K562 (cell line): ENCODE results near the gene CYYR1. TPM values are rescaled to one million over a fixed set of nuclear protein-coding genes. Genes with fewer than 3 reads are reported as not detected.

ENCODE experiments used
- ATAC-seq: fragments of 200-7000 bp; cut with Tn5 transposase; 3 replicates; pipeline ENCODE4 v1.9.1; 2020; ENCODE audit warnings: moderate library complexity
- BruUV-seq: library from RNA; stranded (reverse); fragments of 400-500 nt; replicated peaks from 2 replicates; lab custom pipeline; 2021; lab: Mats Ljungman, UMichigan
- CTCF ChIA-PET: fragments of 300-600 bp; formaldehyde crosslinking; extraction: SDS; loops from one replicate; lab custom pipeline; 2021; ENCODE audit warnings: low intra/inter-chr PET ratio; lab: Yijun Ruan, JAX
- POLR2A ChIA-PET: fragments of 300-600, 350-650 bp; sonication (Branson Sonifier 250); formaldehyde crosslinking; extraction: SDS; loops from one replicate; lab custom pipeline; 2021; ENCODE audit warnings: antibody characterized with exemption, inconsistent platforms; lab: Yijun Ruan, JAX
- DNase-seq, 4 experiments: peaks; one replicate each; pipeline versions ENCODE4 v3.0.0 to v3.0.0-alpha.2; 2011 to 2018; ENCODE audit warnings: low spot score in 3 of 4, mixed read lengths in 3 of 4; ENCODE audit errors: extremely low read depth in 1 of 4
- FAIRE-seq: peaks from 2 replicates; lab custom pipeline; 2011; peaks lifted over from hg19 to GRCh38; lab: Jason Lieb, UNC
- H2AFZ ChIP-seq: 2 replicates; pipeline ENCODE4 v1.6.0; 2011; ENCODE audit warnings: low read depth, low read length, control low read depth, inconsistent platforms
- H3K27ac ChIP-seq: fragments of 200-600 bp; 3 replicates; pipeline ENCODE4 v1.8.0; 2011; ENCODE audit warnings: low read depth, mild to moderate bottlenecking, control low read depth, inconsistent platforms, low read length, moderate library complexity, mixed read lengths; ENCODE audit errors: extremely low read depth
- H3K27me3 ChIP-seq, 2 experiments: fragments of 300-600 bp in 1 of 2; 2 replicates in 1 of 2; 3 replicates in 1 of 2; pipeline versions ENCODE4 v1.6.0 to v1.8.0; 2011; ENCODE audit warnings: inconsistent platforms in 2 of 2, low read length in 2 of 2, mild to moderate bottlenecking in 1 of 2, mixed read lengths in 1 of 2, moderate library complexity in 1 of 2; ENCODE audit not compliant: control insufficient read depth in 2 of 2, insufficient read depth in 2 of 2
- H3K36me3 ChIP-seq: fragments of 300-600 bp; 3 replicates; pipeline ENCODE4 v1.8.0; 2011; ENCODE audit warnings: mild to moderate bottlenecking, low read length, inconsistent platforms; ENCODE audit not compliant: control insufficient read depth, insufficient read depth
- H3K4me1 ChIP-seq, 2 experiments: fragments of 200-600 bp in 1 of 2; replicated peaks in 1 of 2; 2 replicates in 1 of 2; 3 replicates in 1 of 2; pipeline versions ENCODE4 v1.5.1 to v1.8.0; 2011; ENCODE audit warnings: inconsistent platforms in 2 of 2, low read length in 2 of 2, mild to moderate bottlenecking in 1 of 2, mixed read lengths in 1 of 2, moderate library complexity in 1 of 2; ENCODE audit not compliant: control insufficient read depth in 2 of 2, insufficient read depth in 2 of 2
- H3K4me2 ChIP-seq: 2 replicates; pipeline ENCODE4 v1.6.1; 2011; ENCODE audit warnings: low read length, control low read depth, inconsistent platforms, mixed read lengths; ENCODE audit not compliant: insufficient read depth
- H3K4me3 ChIP-seq: fragments of 200-600 bp; sonication (generic), shearing (Covaris generic); 2 replicates; pipeline ENCODE4 v1.5.1; 2016; ENCODE audit warnings: control low read depth, inconsistent platforms
- H3K79me2 ChIP-seq: fragments of 200-600 bp; 3 replicates; pipeline ENCODE4 v1.8.0; 2011; ENCODE audit warnings: low read length, inconsistent platforms; ENCODE audit not compliant: control insufficient read depth, insufficient read depth
- H3K9ac ChIP-seq, 2 experiments: 2 replicates each; pipeline versions ENCODE4 v1.6.0 to v1.6.1; 2011; ENCODE audit warnings: low read depth in 2 of 2, low read length in 2 of 2, control low read depth in 1 of 2, inconsistent platforms in 1 of 2, mild to moderate bottlenecking in 1 of 2, mixed read lengths in 1 of 2; ENCODE audit not compliant: insufficient read depth in 1 of 2
- H3K9me1 ChIP-seq: one replicate; pipeline ENCODE4 v1.6.0; 2011; ENCODE audit warnings: inconsistent platforms, mild to moderate bottlenecking, low read length, moderate library complexity; ENCODE audit not compliant: control insufficient read depth, insufficient read depth
- H3K9me3 ChIP-seq: replicated peaks from 2 replicates; pipeline ENCODE4 v1.5.1; 2011; ENCODE audit warnings: low read depth, low read length, inconsistent platforms; ENCODE audit not compliant: control insufficient read depth, insufficient read depth
- H4K20me1 ChIP-seq: replicated peaks from 2 replicates; pipeline ENCODE4 v1.6.1; 2011; ENCODE audit warnings: low read length, inconsistent platforms, mixed read lengths; ENCODE audit not compliant: control insufficient read depth, insufficient read depth
- ARID4B ChIP-seq: sonication (generic); formaldehyde crosslinking; IDR thresholded peaks from 2 replicates; pipeline ENCODE4 v1.8.0; 2022; ENCODE audit warnings: mild to moderate bottlenecking, missing genetic modification reagents
- ASH1L ChIP-seq: fragments of 450-650 bp; IDR thresholded peaks from 2 replicates; pipeline ENCODE4 v1.6.1; 2018; ENCODE audit warnings: borderline replicate concordance, mild to moderate bottlenecking, low read depth; ENCODE audit not compliant: partially characterized antibody
- ELK1 ChIP-seq: sonication (generic); formaldehyde crosslinking; IDR thresholded peaks from 2 replicates; pipeline ENCODE4 v1.8.1; 2022; ENCODE audit warnings: missing genetic modification reagents
- NCOA4 ChIP-seq: fragments of 450-650 bp; IDR thresholded peaks from 2 replicates; pipeline ENCODE4 v1.6.1; 2018; ENCODE audit warnings: mild to moderate bottlenecking; ENCODE audit not compliant: partially characterized antibody
- NELFE ChIP-seq: IDR thresholded peaks from 2 replicates; pipeline ENCODE4 v1.6.1; 2011; ENCODE audit warnings: mild to moderate bottlenecking; ENCODE audit not compliant: insufficient read depth, insufficient read length
- NFATC3 ChIP-seq: fragments of 450-650 bp; IDR thresholded peaks from 2 replicates; pipeline ENCODE4 v1.6.1; 2017; ENCODE audit warnings: mild to moderate bottlenecking
- SAFB2 ChIP-seq: fragments of 200-400 bp; formaldehyde crosslinking; IDR thresholded peaks from 2 replicates; pipeline ENCODE4 v1.6.1; 2018; ENCODE audit warnings: borderline replicate concordance, low read length, low read depth, moderate library complexity; ENCODE audit not compliant: severe bottlenecking
- ZNF551 ChIP-seq: fragments of 250-450 bp; sonication (Bioruptor Pico); IDR thresholded peaks from 2 replicates; pipeline ENCODE4 v1.5.0; 2021; ENCODE audit warnings: mild to moderate bottlenecking, moderate library complexity
- ZNF668 ChIP-seq: fragments of 250-450 bp; sonication (Bioruptor Pico); IDR thresholded peaks from 2 replicates; pipeline ENCODE4 v1.8.0; 2022; ENCODE audit warnings: mild to moderate bottlenecking, inconsistent platforms
- WGBS: fragments of 100-300 bp; shearing (Covaris generic); methylation state at CpG from one replicate; pipeline ENCODE4 v1.1.6; 2016; ENCODE audit warnings: low coverage, mixed read lengths; ENCODE audit not compliant: insufficient coverage; ENCODE audit errors: missing lambda C conversion rate; 5-methylcytosine and 5-hydroxymethylcytosine counted together
- in situ Hi-C: fragments of 300-500 bp; cut with MboI; formaldehyde crosslinking; loops from 4 replicates; pipeline ENCODE4 v1.15.0; 2018; ENCODE audit warnings: inconsistent platforms, mixed read lengths
- intact Hi-C: fragments of 100-400 bp; cut with micrococcal nuclease; formaldehyde crosslinking; loops from 2 replicates; pipeline ENCODE4 v1.14.2; 2022
- polyA plus RNA-seq, 8 experiments: library from polyadenylated mRNA; depleted of rRNA in 4 of 8; stranded (reverse) in 5 of 8; unstranded in 3 of 8; fragments of >200 nt; fragmentation: Nextera tagmentation in 2 of 8; fragmentation: Illumina TruSeq in 1 of 8; extraction: Ambion mirVana in 2 of 8; extraction: Trizol in 1 of 8; gene quantifications; 2 replicates each; pipeline versions ENCODE4 v1.2.1 to v1.2.3, GENCODE V29; 2011 to 2014; ENCODE audit warnings: inconsistent platforms in 1 of 8, missing spikeins in 1 of 8
- total RNA-seq, 7 experiments: library from RNA; depleted of rRNA in 6 of 7; stranded (reverse); fragments of >200 nt in 6 of 7; fragmentation: Illumina TruSeq in 2 of 7; extraction: Trizol in 2 of 7; gene quantifications; 2 replicates each; pipeline versions ENCODE4 v1.2.1 to v1.2.3, GENCODE V29; 2011 to 2021; ENCODE audit warnings: low replicate concordance in 1 of 7
- TF ChIP-seq, protein P1 (sequence below): fragments of 450-650 bp; IDR thresholded peaks from 2 replicates; pipeline ENCODE4 v1.6.1; 2017; ENCODE audit warnings: antibody characterized with exemption

Gene CYYR1
- total and polyA plus RNA-seq, 9 of the 15 experiments (the other 6 are each of a cell fraction or from before 2014, with no cell fraction given), result not detected

DNA sequence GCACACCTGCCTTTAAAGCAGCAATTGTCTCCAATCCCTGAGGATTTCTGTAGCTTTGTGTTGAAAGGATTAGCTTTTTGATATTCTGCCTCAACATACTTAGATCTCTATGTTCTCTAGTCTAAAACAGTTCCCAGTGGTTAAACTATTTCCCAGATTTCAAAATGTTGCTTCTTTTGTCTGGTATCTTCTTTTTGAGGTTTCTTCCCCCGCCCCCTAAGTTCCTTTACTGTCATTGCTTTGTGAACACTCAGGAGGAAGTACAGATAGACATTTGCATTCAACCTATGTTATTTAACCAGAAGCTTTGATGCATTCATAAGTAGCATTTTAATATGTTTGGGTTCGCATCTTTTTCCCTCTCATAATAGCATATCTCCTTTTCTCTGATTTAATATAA is 33.5 kb downstream of the CYYR1 start:
- H2AFZ ChIP-seq, result no peak overlapping the region
- no TSS peak for BruUV-seq
- WGBS, result 0% methylated on average over 2 of the region's 2 CpGs
- ChIA-PET POLR2A (no interaction called here), CTCF (no interaction called here)
- H3K9me1 ChIP-seq, result no peaks in the 10 kb centered on the region
- in situ Hi-C loops (no loop called here), intact Hi-C loops (no loop called here)
- DNase-seq, result no peak
- no peaks in the 10 kb centered on the region for H3K27me3 ChIP-seq
- no peak for FAIRE-seq
- H4K20me1 ChIP-seq, result no peaks in the 10 kb centered on the region
- H3K9ac ChIP-seq, result no peak overlapping the region
- no peak overlapping the region for H3K4me3 ChIP-seq
- no peak overlapping the region for H3K4me2 ChIP-seq
- no peak for ATAC-seq
- H3K36me3 ChIP-seq, result no peaks in the 10 kb centered on the region
- H3K27ac ChIP-seq, result no peak overlapping the region
- H3K9me3 ChIP-seq, result peaks cover 2% of the 10 kb centered on the region; the same call in 1 of the 2 replicates
- H3K4me1 ChIP-seq, result no peaks in the 10 kb centered on the region
- H3K79me2 ChIP-seq, result no peaks in the 10 kb centered on the region
- TF ChIP-seq ASH1L, result no peak
- TF ChIP-seq ARID4B (CRISPR knock-in tag), result no peak
- TF ChIP-seq, protein P1, sequence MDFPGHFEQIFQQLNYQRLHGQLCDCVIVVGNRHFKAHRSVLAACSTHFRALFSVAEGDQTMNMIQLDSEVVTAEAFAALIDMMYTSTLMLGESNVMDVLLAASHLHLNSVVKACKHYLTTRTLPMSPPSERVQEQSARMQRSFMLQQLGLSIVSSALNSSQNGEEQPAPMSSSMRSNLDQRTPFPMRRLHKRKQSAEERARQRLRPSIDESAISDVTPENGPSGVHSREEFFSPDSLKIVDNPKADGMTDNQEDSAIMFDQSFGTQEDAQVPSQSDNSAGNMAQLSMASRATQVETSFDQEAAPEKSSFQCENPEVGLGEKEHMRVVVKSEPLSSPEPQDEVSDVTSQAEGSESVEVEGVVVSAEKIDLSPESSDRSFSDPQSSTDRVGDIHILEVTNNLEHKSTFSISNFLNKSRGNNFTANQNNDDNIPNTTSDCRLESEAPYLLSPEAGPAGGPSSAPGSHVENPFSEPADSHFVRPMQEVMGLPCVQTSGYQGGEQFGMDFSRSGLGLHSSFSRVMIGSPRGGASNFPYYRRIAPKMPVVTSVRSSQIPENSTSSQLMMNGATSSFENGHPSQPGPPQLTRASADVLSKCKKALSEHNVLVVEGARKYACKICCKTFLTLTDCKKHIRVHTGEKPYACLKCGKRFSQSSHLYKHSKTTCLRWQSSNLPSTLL, result no peak
- no peak for TF ChIP-seq SAFB2
- TF ChIP-seq ZNF551, result no peak
- TF ChIP-seq NFATC3, result no peak
- TF ChIP-seq ELK1 (CRISPR knock-in tag), result no peak
- TF ChIP-seq NCOA4, result no peak
- TF ChIP-seq NELFE, result no peak
- TF ChIP-seq ZNF668 (CRISPR knock-in tag), result no peak
